ENCODE results near the gene HEXD. TPM values are rescaled to one million over a fixed set of nuclear protein-coding genes. Genes with fewer than 3 reads are reported as not detected.

HEXD gene
- total and polyA plus RNA-seq, 10 of the 15 experiments (the other 5 are each of a cell fraction or from before 2014, with no cell fraction given), result 1.6 to 24.2 (median 7.0) TPM

DNA sequence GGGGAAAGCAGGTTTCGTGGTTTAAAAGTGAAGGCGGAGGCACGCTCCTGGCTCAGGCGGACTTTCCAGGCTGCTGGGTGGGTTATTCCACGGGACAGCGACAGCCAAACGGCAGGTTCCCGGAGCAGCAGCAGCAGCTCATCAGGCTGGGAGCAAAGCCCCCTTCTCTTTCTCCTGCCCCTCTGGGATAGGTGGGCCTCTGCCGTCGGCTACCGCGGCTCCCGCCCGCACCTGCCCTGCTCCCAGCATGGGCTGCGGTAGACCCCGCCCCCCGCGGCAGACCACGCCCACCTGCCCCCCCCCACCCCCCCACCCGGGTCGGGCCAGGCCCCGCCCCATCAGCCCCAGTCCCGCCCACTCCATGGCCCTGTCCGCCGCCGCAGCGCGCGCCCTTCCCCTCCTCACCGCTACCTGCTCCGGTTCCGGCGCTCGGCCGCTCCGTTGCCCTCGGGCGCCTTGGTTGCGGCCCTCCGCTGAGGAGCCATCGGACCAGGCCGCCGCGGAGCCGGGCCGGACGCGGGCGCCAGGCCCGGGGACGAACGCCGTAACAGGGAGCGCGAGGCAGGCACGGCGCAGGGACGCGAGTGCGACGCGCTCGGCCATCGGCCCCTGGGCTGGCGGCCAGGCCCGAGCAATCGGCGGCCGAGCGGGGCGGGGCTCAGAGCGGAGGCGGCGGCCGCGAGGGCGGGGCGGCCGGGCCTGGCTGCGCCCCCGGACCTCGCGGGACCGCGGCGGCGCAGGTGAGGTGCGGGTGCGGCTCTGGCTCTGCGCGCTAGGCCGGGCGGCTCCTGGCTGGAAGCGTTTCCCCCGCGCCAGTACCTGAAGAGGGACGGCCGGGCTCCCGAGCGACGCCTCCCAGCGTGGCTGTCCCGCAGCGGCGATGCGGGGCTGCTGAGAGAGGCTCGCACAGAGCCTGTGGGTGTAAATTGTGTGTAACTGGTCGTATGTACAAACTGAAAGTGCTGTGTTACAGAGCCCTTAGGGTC is at the start of gene HEXD, which contains the start of gene OGFOD3 (continued):
- TF ChIP-seq ATF2 (IDR thresholded peaks at IDR 0.05; ENCODE audit: low read length), result no peak
- TF ChIP-seq ATF3 (IDR thresholded peaks at IDR 0.05; ENCODE audit: borderline replicate concordance, extremely low read depth, low read depth, low read length), result no peak
- peak; percentile 99; the same call in 1 of the 2 replicates for TF ChIP-seq GATAD2B (conservative IDR thresholded peaks at IDR 0.05; ENCODE audit: low read depth)
- peak; percentile 70; the same call in 2 of the 3 replicates for TF ChIP-seq POU2F2 (IDR thresholded peaks at IDR 0.05; ENCODE audit: borderline replicate concordance, low read depth, low read length)
- TF ChIP-seq BRCA1 (IDR thresholded peaks at IDR 0.05; ENCODE audit: low read depth, low read length), result no peak
- TF ChIP-seq ZNF207 (IDR thresholded peaks at IDR 0.05; ENCODE audit: borderline replicate concordance), result no peak
- peak; percentile 50; the same call in 1 of the 2 replicates for TF ChIP-seq SIN3A (IDR thresholded peaks at IDR 0.05; ENCODE audit: low read depth, low read length)
- no peak for TF ChIP-seq ZNF274 (IDR thresholded peaks at IDR 0.05; ENCODE audit: insufficient read depth, insufficient read length)
- TF ChIP-seq SPI1 (IDR thresholded peaks at IDR 0.05; ENCODE audit: borderline replicate concordance, insufficient read depth, low read depth, low read length), result no peak
- peak; percentile 77 for TF ChIP-seq NR2F1 (conservative IDR thresholded peaks at IDR 0.05)
- TF ChIP-seq TCF7 (IDR thresholded peaks at IDR 0.05; ENCODE audit: borderline replicate concordance), result no peak
- TF ChIP-seq CREB1 (IDR thresholded peaks at IDR 0.05; ENCODE audit: low read depth), result peak; percentile 56; the same call in 1 of the 2 replicates
- TF ChIP-seq, protein P1, sequence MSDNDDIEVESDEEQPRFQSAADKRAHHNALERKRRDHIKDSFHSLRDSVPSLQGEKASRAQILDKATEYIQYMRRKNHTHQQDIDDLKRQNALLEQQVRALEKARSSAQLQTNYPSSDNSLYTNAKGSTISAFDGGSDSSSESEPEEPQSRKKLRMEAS (IDR thresholded peaks at IDR 0.05; ENCODE audit: low read depth, low read length), result peak; percentile 89
- no peak for TF ChIP-seq E2F8 (IDR thresholded peaks at IDR 0.05; ENCODE audit: low read depth, partially characterized antibody)
- no peak for TF ChIP-seq CHD1 (IDR thresholded peaks at IDR 0.05; ENCODE audit: low read depth, low read length)
- TF ChIP-seq RELB (IDR thresholded peaks at IDR 0.05; ENCODE audit: low read depth), result no peak
- peak; percentile 99 for TF ChIP-seq SRF (IDR thresholded peaks at IDR 0.05; ENCODE audit: low read depth in 2 of 2, low read length in 2 of 2)
- no peak for TF ChIP-seq NFYA (IDR thresholded peaks at IDR 0.05; ENCODE audit: borderline replicate concordance, low read depth, low read length)
- no peak for TF ChIP-seq CBFB (IDR thresholded peaks at IDR 0.05; ENCODE audit: low read depth)
- no peak for TF ChIP-seq MTA3 (IDR thresholded peaks at IDR 0.05; ENCODE audit: borderline replicate concordance, low read length)
- TF ChIP-seq EGR1 (IDR thresholded peaks at IDR 0.05; ENCODE audit: borderline replicate concordance in 1 of 2, low read depth in 2 of 2, low read length in 2 of 2), result peak; percentile 63 to 93
- TF ChIP-seq TARDBP (IDR thresholded peaks at IDR 0.05; ENCODE audit: borderline replicate concordance), result 0 out of 2 replicates have a peak, but pooled peaks have one; percentile 76

Measured in GM12878 (cell line).